Cardiac fibroblast (primary cell): ENCODE measurements around the gene DYDC2.
A peak's percentile ranks its signal among the peaks of the same experiment; 100 is the strongest.

Experiments used
- DNase-seq, 2 donors: peaks; one replicate each; pipeline versions ENCODE4 v3.0.0 to v3.0.0-alpha.2; 2010; ENCODE audit warnings: low read depth in 2 of 2
- H3K4me3 ChIP-seq, 2 donors: replicated peaks in 1 of 2; 1 replicate in 1 of 2; 2 replicates in 1 of 2; pipeline ENCODE4 v1.5.1; 2011; ENCODE audit warnings: low read depth in 2 of 2, low read length in 2 of 2, mild to moderate bottlenecking in 2 of 2, moderate library complexity in 1 of 2
- CTCF ChIP-seq: IDR thresholded peaks from one replicate; pipeline ENCODE4 v1.5.1; 2011; ENCODE audit warnings: low read depth, mild to moderate bottlenecking, low read length, inconsistent platforms

DYDC2 gene

GRCh38 chr10:80320377-80320776 is 36.2 kb upstream of the DYDC2 start:
- no peak overlapping the region for H3K4me3 ChIP-seq
- TF ChIP-seq CTCF, result no peak
- no peak for DNase-seq

GRCh38 chr10:80321183-80321582 is 35.4 kb upstream of the DYDC2 start:
- no peak for TF ChIP-seq CTCF
- no peak for DNase-seq

GRCh38 chr10:80322158-80322557 is 34.4 kb upstream of the DYDC2 start:
- no peak overlapping the region for H3K4me3 ChIP-seq
- no peak for DNase-seq
- TF ChIP-seq CTCF, result no peak

More at GRCh38 chr10:80321183-80321582, 35.4 kb upstream of the DYDC2 start:
- H3K4me3 ChIP-seq, result no peak overlapping the region

GRCh38 chr10:80322711-80323110 is 33.9 kb upstream of the DYDC2 start:
- TF ChIP-seq CTCF, result no peak
- DNase-seq, result no peak
- no peak overlapping the region for H3K4me3 ChIP-seq

- no peak overlapping the region for H3K4me3 ChIP-seq
- TF ChIP-seq CTCF, result no peak
- no peak for DNase-seq
Observed at GRCh38 chr10:80323311-80323710, 33.3 kb upstream of the DYDC2 start.

- H3K4me3 ChIP-seq, result no peak overlapping the region
- peak; percentile 16 to 53 for DNase-seq
- no peak for TF ChIP-seq CTCF
Observed at GRCh38 chr10:80324086-80324485, 32.5 kb upstream of the DYDC2 start.

GRCh38 chr10:80324891-80325364 is 31.7 kb upstream of the DYDC2 start:
- DNase-seq, result no peak
- H3K4me3 ChIP-seq, result no peak overlapping the region
- no peak for TF ChIP-seq CTCF
